Osteoblast (primary cell): Measurements from ENCODE around the gene MAP2K5. TPM values are rescaled to one million over a fixed set of nuclear protein-coding genes. Genes with fewer than 3 reads are reported as not detected.

Source experiments
- DNase-seq: peaks from one replicate; pipeline ENCODE4 v3.0.0; 2011; ENCODE audit warnings: low spot score, mixed read lengths; ENCODE audit not compliant: insufficient read length; ENCODE audit errors: missing footprints
- H2AFZ ChIP-seq: 2 replicates; pipeline ENCODE4 v1.6.0; 2011; ENCODE audit warnings: mild to moderate bottlenecking, low read length
- H3K27ac ChIP-seq: 2 replicates; pipeline ENCODE4 v1.5.1; 2011; ENCODE audit warnings: mild to moderate bottlenecking, low read depth, low read length, moderate library complexity
- H3K27me3 ChIP-seq: 2 replicates; pipeline ENCODE4 v1.6.0; 2012; ENCODE audit warnings: mild to moderate bottlenecking, control low read depth, inconsistent platforms, low read length, moderate library complexity; ENCODE audit not compliant: insufficient read depth
- H3K36me3 ChIP-seq: 2 replicates; pipeline ENCODE4 v1.5.1; 2011; ENCODE audit warnings: mild to moderate bottlenecking, low read length, control low read depth, moderate library complexity; ENCODE audit not compliant: insufficient read depth
- H3K4me1 ChIP-seq: 2 replicates; pipeline ENCODE4 v1.5.1; 2011; ENCODE audit warnings: mild to moderate bottlenecking, low read length, control low read depth, moderate library complexity; ENCODE audit not compliant: insufficient read depth
- H3K4me2 ChIP-seq: 2 replicates; pipeline ENCODE4 v1.6.0; 2011; ENCODE audit warnings: mild to moderate bottlenecking, low read length; ENCODE audit not compliant: insufficient read depth
- H3K4me3 ChIP-seq: fragments of 200-600 bp; sonication (generic); 3 replicates; pipeline ENCODE4 v1.5.1; 2012; ENCODE audit warnings: mild to moderate bottlenecking, low read length, inconsistent platforms; ENCODE audit not compliant: insufficient read depth
- H3K79me2 ChIP-seq: 2 replicates; pipeline ENCODE4 v1.6.0; 2012; ENCODE audit warnings: mild to moderate bottlenecking, low read length, control low read depth, inconsistent platforms; ENCODE audit not compliant: insufficient read depth
- H3K9me3 ChIP-seq: 2 replicates; pipeline ENCODE4 v1.5.1; 2011; ENCODE audit warnings: low read depth, low read length, control low read depth
- H4K20me1 ChIP-seq: 2 replicates; pipeline ENCODE4 v1.6.0; 2012; ENCODE audit warnings: mild to moderate bottlenecking, low read length, control low read depth; ENCODE audit not compliant: insufficient read depth
- small RNA-seq: library from RNA; depleted of rRNA; stranded (forward); fragments of <200 nt; gene quantifications from one replicate; pipeline ENCODE3, GENCODE V24; 2012
- total RNA-seq: library from RNA; depleted of rRNA; stranded (reverse); fragments of >200 nt; gene quantifications from 2 replicates; pipeline ENCODE4 v1.2.3, GENCODE V29; 2012
- TF ChIP-seq, protein P1 (sequence below): IDR thresholded peaks from 2 replicates; pipeline ENCODE4 v1.5.1; 2011; ENCODE audit warnings: mild to moderate bottlenecking, low read depth, low read length, moderate library complexity; ENCODE audit errors: extremely low read depth

The MAP2K5 gene
- total RNA-seq, 1 donor, result 10.1 TPM

DNA sequence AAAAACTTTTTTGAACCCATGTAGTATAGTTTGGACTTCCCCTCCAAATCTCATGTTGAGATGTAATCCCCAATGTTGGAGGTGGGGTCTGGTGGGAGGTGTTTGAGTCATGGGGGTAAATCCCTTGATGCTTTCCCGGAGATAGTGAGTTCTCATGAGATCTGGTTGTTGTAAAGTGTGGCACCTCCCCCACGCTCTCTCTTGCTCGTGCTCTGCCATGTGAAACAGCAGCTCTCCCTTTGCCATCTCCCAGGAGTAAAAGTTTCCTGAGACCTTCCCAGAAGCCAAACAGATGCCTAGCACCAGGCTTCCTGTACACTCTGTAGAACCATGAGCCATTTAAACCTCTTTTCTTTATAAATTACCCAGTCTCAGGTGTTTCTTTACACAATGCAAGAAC lies 313.3 kb downstream of the MAP2K5 start:
- no peaks in the 10 kb centered on the region for H3K79me2 ChIP-seq
- H3K4me3 ChIP-seq, result no peak overlapping the region
- no peaks in the 10 kb centered on the region for H4K20me1 ChIP-seq
- no peaks in the 10 kb centered on the region for H3K27me3 ChIP-seq
- DNase-seq, result no peak
- H3K36me3 ChIP-seq, result no peaks in the 10 kb centered on the region
- no peak overlapping the region for H3K4me2 ChIP-seq
- H3K9me3 ChIP-seq, result no peaks in the 10 kb centered on the region
- H3K4me1 ChIP-seq, result peaks cover 5% of the 10 kb centered on the region
- TF ChIP-seq, protein P1, sequence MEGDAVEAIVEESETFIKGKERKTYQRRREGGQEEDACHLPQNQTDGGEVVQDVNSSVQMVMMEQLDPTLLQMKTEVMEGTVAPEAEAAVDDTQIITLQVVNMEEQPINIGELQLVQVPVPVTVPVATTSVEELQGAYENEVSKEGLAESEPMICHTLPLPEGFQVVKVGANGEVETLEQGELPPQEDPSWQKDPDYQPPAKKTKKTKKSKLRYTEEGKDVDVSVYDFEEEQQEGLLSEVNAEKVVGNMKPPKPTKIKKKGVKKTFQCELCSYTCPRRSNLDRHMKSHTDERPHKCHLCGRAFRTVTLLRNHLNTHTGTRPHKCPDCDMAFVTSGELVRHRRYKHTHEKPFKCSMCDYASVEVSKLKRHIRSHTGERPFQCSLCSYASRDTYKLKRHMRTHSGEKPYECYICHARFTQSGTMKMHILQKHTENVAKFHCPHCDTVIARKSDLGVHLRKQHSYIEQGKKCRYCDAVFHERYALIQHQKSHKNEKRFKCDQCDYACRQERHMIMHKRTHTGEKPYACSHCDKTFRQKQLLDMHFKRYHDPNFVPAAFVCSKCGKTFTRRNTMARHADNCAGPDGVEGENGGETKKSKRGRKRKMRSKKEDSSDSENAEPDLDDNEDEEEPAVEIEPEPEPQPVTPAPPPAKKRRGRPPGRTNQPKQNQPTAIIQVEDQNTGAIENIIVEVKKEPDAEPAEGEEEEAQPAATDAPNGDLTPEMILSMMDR, result no peak
- no peak overlapping the region for H3K27ac ChIP-seq
- H2AFZ ChIP-seq, result no peak overlapping the region

Small RNAs within 50 kb of the gene (small RNA-seq; reads per million reads assigned to genes)
- 1.3 reads per million, percentile 45 among the genes with 10 or more reads in this experiment for gene RNU6-1

Other genes starting within 250 kb of the MAP2K5 start
- gene C15orf61, start 21.6 kb upstream of the MAP2K5 start, total RNA-seq, result 10.1 and 12.1 TPM in 2 replicates